GM19351 (cell line): ENCODE measurements around the gene PLCL1.

Source experiments
- ATAC-seq: cut with Tn5 transposase; IDR thresholded peaks from one replicate; pipeline ENCODE4 v1.9.1; 2021; ENCODE audit warnings: mild to moderate bottlenecking, moderate library complexity; ENCODE audit not compliant: unreplicated experiment

PLCL1 gene

DNA sequence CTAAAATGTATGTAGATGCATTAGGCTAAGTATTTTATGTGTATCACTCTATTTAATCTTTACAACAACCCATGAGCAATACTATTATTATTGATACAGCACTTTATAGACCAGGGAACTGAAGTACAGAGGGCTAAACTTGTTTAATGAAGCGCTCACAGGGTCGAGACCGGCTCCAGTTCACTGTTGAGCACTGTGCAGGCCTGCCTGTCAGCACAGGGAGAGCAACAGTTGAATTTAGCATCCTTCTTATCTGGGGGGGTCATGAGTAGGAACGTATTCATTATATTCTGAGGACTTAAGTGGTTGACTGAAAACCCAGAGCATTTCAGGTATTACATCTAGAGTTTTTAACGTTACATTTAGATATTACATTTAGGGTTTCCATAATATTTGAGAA lies 120.1 kb downstream of the PLCL1 start:
- ATAC-seq: no peak

GRCh38 chr2:197925204-197925603 lies 120.8 kb downstream of the PLCL1 start:
- no peak for ATAC-seq

DNA sequence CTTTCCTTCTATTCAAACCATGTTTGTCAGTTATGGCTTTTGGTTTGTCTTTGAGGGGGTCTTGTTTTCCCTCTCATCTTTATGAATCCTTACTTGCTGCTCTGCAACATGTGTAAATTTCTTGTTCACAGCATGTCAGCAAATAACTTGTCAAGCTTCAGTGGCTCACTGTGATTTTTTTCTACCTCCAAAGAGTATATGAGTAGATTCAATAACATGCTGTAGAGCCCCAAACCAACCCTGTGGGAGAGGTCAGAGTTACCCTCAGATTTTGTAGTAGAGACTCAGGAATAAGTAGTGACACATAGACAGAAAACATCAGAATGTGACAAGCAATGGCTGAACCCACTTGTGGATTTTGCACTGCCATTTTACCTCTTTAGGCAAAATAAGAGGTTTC lies 121.6 kb downstream of the PLCL1 start:
- ATAC-seq: no peak

DNA sequence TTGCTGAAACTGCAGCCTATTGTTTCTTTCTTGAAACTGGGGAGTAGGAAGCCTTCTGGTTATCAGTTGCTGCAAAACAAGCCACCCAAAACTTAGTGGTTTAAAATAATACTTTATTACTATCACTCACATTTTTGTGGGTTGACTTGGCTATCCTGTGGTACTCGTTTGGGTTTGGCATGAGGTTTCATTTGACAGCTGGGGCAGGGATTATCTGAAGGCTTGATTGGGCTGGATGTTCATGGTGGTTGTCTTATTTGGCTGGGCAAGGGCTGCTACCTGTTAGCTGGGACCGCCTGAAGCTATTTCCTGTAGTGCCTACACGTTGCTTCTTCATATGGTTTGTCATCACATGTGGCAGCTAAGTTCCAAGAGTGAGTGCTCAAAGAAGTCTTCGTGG lies 122.3 kb downstream of the PLCL1 start:
- ATAC-seq: no peak

GRCh38 chr2:197927994-197928393 lies 123.6 kb downstream of the PLCL1 start:
- ATAC-seq: no peak

GRCh38 chr2:197929008-197929885 lies 124.9 kb downstream of the PLCL1 start:
- no peak for ATAC-seq

DNA sequence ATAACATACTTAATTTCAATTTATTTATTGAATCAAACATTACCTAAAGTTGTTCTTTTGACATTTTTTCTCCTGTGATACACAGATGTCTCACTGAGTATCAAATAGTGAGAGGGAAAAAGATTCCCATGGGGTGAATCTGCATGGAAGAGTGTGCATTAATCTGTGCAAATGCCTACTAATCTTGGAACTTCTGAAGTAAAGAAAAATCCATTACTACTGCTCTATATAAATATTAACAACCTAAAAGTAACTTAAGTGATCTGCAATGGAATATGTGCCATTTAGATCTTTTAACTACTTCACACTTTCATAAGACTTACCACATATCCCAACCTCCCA lies 125.5 kb downstream of the PLCL1 start:
- ATAC-seq: no peak

DNA sequence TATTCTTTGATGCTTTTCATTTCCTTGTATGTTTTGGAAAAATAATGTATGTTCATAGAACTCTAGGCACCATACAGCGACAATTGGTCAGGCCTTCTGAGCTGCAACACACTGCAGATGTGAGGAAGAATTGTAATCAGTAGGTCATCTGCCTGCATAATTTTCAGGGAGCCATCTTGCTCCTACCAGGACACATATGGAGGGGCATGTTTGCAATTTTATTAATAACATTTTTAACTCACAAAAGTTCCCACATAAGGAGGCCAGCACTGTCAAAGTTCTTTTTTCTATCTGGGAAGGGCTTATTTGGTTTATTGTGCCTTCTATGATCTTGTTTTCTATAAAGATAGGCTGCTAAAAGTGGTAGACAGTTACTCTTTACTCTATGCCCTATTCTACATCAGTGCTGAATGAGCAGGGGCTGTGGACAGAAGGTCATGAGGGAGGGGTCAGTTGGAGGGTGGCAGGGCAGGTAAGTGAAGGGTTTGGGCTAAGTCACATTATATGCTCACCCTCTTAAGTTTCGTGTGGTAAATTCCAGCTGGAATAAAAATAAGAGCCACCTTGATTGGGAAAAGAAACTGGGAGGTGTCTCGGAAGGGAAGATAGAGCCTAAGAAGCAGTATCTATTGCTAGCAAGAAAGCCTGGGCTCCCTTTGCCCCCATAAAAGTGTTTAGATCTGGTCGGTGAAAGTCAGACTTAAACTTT lies 126.3 kb downstream of the PLCL1 start:
- no peak for ATAC-seq

- ATAC-seq: no peak
These were observed 127.4 kb downstream of the PLCL1 start for GRCh38 chr2:197931661-197932312.

DNA sequence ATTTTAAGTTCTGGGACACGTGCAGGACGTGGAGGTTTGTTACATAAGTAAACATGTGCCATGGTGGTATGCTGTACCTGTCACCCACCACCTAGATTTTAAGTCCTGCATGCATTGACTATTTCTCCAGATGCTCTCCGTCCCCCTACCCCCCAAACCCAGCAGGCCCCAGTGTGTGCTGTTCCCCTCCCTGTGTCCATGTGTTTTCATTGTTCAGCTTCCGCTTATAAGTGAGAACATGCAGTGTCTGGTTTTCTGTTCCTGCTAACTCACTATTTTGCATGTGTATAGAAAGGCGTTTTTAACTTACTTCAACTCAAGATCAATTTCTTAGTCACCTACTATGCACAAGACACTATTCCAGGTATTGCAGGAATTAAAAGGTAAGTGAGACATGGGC lies 128.0 kb downstream of the PLCL1 start:
- ATAC-seq: no peak

DNA sequence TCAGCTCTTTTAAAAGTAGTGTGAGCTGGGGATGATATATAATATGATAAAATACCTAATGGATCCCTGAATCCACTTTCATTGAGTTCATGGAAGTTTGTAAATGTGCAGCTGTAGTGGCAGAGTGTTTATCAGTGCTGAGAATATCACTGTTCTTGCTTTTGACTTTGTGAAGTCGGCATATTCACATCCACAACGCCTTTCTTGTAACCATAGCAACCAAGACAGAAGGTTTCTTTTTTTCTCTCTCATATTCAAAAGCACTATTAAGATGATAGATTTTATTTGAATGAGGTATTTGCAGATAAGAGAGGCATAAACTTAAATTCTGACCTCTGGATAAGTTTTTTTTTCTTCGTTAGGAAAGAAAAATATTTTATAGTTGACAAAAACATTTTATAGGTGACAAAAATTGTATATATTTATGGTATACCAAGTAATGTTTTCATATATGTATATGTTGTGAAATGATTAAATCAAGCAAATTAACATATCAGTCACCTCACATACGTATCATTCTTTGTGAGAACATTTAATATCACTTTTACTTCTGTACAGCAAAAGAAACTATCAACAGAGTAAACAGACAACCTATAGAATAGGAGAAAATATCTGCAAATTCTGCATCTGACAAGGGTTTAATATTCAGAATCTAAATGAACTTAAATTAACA lies 130.0 kb downstream of the PLCL1 start:
- ATAC-seq: no peak

- ATAC-seq: no peak
These were observed 130.5 kb downstream of the PLCL1 start for GRCh38 chr2:197934934-197935289.

DNA sequence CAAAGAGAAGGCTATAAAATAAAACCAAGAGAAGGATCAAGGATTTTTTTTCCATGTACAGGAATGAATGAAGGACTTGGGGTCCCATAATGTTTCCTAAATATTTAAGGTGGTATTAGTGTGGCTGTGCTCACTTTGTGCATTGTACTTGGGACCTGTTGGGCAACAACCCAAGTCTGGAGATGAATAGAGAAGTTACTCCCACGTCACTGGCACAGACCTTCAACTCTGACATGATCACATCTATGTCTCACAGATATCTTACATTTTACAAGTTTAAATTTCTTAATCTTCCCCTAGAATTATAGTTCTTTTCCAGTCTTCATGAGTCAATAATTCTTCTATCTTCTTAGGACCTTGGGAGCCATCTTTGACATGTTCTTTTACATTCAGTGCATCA lies 133.4 kb downstream of the PLCL1 start:
- no peak for ATAC-seq

- no peak for ATAC-seq
These were observed 134.2 kb downstream of the PLCL1 start for GRCh38 chr2:197938555-197938954.

DNA sequence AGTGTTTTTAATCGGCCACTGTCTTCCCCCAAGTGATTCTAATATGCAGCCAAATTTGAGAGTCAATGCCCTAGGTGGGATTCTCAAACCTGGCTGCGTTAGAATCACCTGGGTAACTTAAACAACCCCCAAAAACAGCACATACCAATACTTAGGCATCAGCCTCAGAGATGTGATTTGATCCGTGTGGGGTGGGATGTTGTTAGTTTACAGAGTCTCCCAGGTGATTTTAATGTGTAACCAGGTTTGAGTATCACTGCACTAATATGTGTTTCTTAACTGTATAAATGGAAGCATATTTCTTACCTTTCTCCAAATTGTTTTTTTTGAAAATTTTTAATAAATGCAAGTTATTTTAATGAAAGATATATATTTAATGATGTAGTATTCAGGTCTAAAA lies 135.4 kb downstream of the PLCL1 start:
- ATAC-seq: no peak

- no peak for ATAC-seq
These were observed 136.0 kb downstream of the PLCL1 start for GRCh38 chr2:197940382-197940781.

GRCh38 chr2:197941715-197942114 lies 137.3 kb downstream of the PLCL1 start:
- ATAC-seq: no peak

DNA sequence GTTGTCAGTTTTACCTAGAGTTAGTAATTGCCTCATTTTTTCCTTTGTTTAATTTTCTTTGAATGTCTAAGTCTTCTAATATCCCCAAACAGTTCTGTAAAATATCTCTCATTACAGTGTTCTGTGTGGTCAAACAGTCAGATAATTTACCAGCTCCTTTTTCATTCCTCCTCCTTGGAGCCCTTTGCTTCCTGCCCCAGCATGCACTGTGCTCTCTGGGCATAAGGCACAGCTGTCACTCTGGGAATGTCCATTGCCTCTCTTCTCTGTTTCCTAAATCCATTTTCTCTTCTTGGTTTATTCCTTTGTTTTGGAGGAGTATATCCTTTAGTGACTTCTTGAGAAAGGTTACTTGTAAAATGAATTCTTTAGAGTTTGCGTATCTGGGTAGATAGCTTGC lies 139.3 kb downstream of the PLCL1 start:
- no peak for ATAC-seq

DNA sequence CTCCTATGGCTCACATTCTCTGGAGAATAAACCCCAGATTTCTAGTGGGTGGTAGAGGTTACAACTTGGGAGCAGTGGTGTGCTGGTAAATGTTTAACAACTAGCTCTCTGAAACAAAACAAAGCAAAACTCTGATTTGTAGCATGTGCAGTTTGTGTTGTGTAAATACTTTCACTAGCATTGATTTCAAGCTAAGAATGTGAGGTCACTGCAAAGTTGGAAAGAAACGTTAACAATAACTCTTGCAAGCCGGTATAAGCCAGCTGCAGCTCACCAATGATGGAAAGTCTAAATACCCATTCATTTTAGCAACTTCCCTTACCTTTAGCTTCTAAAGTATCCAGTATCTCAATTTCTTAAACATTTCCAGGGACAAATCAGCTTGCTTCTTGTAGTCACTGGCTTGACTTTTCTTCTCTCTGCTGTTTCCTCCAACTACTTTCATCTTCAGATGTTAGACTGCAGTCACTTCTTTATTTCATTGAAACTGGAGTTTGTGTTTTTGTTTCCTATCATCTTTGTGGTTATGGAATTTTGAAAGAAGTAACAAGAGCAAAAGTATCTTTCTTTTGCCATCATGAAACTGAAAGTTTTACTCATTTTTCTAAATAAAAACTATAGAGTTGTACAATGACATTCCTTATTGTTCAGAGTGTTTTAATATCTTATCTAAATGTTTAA lies 140.2 kb downstream of the PLCL1 start:
- no peak for ATAC-seq

- no peak for ATAC-seq
These were observed 142.2 kb downstream of the PLCL1 start for GRCh38 chr2:197946562-197946961.

GRCh38 chr2:197947219-197947757 lies 142.9 kb downstream of the PLCL1 start:
- ATAC-seq: no peak
